Hepatocyte (in vitro differentiated cells): ENCODE results near the gene SMAD3. TPM values are rescaled to one million over a fixed set of nuclear protein-coding genes. Genes with fewer than 3 reads are reported as not detected.

Experiments
- DNase-seq: peaks from one replicate; pipeline ENCODE4 v3.0.0-alpha.2; 2016; ENCODE audit warnings: low spot score
- H2AFZ ChIP-seq: fragments of 200-600 bp; sonication (generic); 2 replicates; pipeline ENCODE4 v1.6.0; 2016; ENCODE audit warnings: antibody characterized with exemption, mild to moderate bottlenecking
- H3K27ac ChIP-seq: fragments of 200-600 bp; sonication (generic); 2 replicates; pipeline ENCODE4 v1.5.1; 2016; ENCODE audit warnings: mild to moderate bottlenecking
- H3K27me3 ChIP-seq: fragments of 200-600 bp; sonication (generic); 2 replicates; pipeline ENCODE4 v1.6.1; 2016
- H3K36me3 ChIP-seq: fragments of 200-600 bp; sonication (generic); replicated peaks from 2 replicates; pipeline ENCODE4 v1.5.1; 2016; ENCODE audit warnings: low read depth; ENCODE audit not compliant: insufficient read depth
- H3K4me1 ChIP-seq: fragments of 200-600 bp; sonication (generic); 2 replicates; pipeline ENCODE4 v1.5.1; 2016; ENCODE audit warnings: mild to moderate bottlenecking, moderate library complexity; ENCODE audit not compliant: insufficient read depth
- H3K4me2 ChIP-seq: fragments of 200-600 bp; sonication (generic); 2 replicates; pipeline ENCODE4 v1.6.0; 2016
- H3K4me3 ChIP-seq: fragments of 200-600 bp; sonication (generic); 2 replicates; pipeline ENCODE4 v1.5.1; 2016; ENCODE audit warnings: mild to moderate bottlenecking
- H3K79me2 ChIP-seq: fragments of 200-600 bp; sonication (generic); 2 replicates; pipeline ENCODE4 v1.6.0; 2017; ENCODE audit warnings: mild to moderate bottlenecking
- H3K9me2 ChIP-seq: fragments of 200-600 bp; sonication (generic); replicated peaks from 2 replicates; pipeline ENCODE4 v1.6.0; 2017; ENCODE audit warnings: mild to moderate bottlenecking; ENCODE audit not compliant: insufficient read depth
- H3K9me3 ChIP-seq: fragments of 200-600 bp; sonication (generic); 2 replicates; pipeline ENCODE4 v1.5.1; 2016; ENCODE audit warnings: low read depth, mild to moderate bottlenecking
- H4K20me1 ChIP-seq: fragments of 200-600 bp; sonication (generic); 2 replicates; pipeline ENCODE4 v1.6.0; 2016; ENCODE audit warnings: mild to moderate bottlenecking; ENCODE audit not compliant: insufficient read depth, poor library complexity, severe bottlenecking
- CTCF ChIP-seq: fragments of 200-600 bp; sonication (generic); IDR thresholded peaks from 2 replicates; pipeline ENCODE4 v1.5.1; 2016; ENCODE audit warnings: antibody characterized with exemption, mild to moderate bottlenecking; ENCODE audit not compliant: poor library complexity
- EZH2 ChIP-seq: fragments of 200-600 bp; sonication (generic); IDR thresholded peaks from 2 replicates; pipeline ENCODE4 v1.6.1; 2016; ENCODE audit warnings: antibody characterized with exemption, mild to moderate bottlenecking, borderline replicate concordance
- EZH2phosphoT487 ChIP-seq: fragments of 200-600 bp; sonication (generic); IDR thresholded peaks from one replicate; pipeline ENCODE4 v1.6.1; 2018; ENCODE audit warnings: antibody characterized with exemption, mild to moderate bottlenecking, low read depth, moderate library complexity; ENCODE audit not compliant: unreplicated experiment, severe bottlenecking
- WGBS: methylation state at CpG from one replicate; pipeline ENCODE4 v1.1.6; 2016; ENCODE audit warnings: low lambda C conversion rate; ENCODE audit errors: missing lambda C conversion rate; 5-methylcytosine and 5-hydroxymethylcytosine counted together
- polyA plus RNA-seq: library from polyadenylated mRNA; unstranded; fragments of >200 nt; fragmentation: Nextera tagmentation; extraction: Ambion mirVana; gene quantifications from 2 replicates; pipeline ENCODE4 v1.2.1, GENCODE V29; 2016
- total RNA-seq: library from RNA; depleted of rRNA; stranded (reverse); fragments of >200 nt; gene quantifications from 2 replicates; pipeline ENCODE4 v1.2.3, GENCODE V29; 2014

The SMAD3 gene
- total and polyA plus RNA-seq, 2 experiments from 2014 or later: 24.7 to 32.2 TPM

- 55% methylated on average over 3 of the region's 3 CpGs for WGBS
- Histone ChIP-seq H4K20me1 (no peaks in the 10 kb centered on the region), H3K79me2 (peaks cover 87% of the 10 kb centered on the region), H3K27me3 (no peaks in the 10 kb centered on the region), H3K36me3 (no peaks in the 10 kb centered on the region), H2AFZ (no peak overlapping the region), H3K9me3 (no peaks in the 10 kb centered on the region), H3K27ac (peak overlapping the region; percentile 85), H3K4me2 (peak overlapping the region; percentile 9), H3K4me3 (no peak overlapping the region), H3K4me1 (peaks cover 73% of the 10 kb centered on the region), H3K9me2 (no peaks in the 10 kb centered on the region)
- no peak for DNase-seq
- no peak for TF ChIP-seq CTCF
- no peak for TF ChIP-seq EZH2
These were observed 52.0 kb downstream of the SMAD3 start for GRCh38 chr15:67117370-67117769.

GRCh38 chr15:67118808-67119207 lies 53.4 kb downstream of the SMAD3 start:
- Histone ChIP-seq H3K4me1 (peaks cover 79% of the 10 kb centered on the region), H3K27ac (peak overlapping the region; percentile 96), H3K4me2 (no peak overlapping the region), H4K20me1 (no peaks in the 10 kb centered on the region), H3K4me3 (no peak overlapping the region), H3K27me3 (no peaks in the 10 kb centered on the region), H3K36me3 (no peaks in the 10 kb centered on the region), H3K9me3 (no peaks in the 10 kb centered on the region), H3K9me2 (no peaks in the 10 kb centered on the region), H2AFZ (no peak overlapping the region), H3K79me2 (peaks cover 94% of the 10 kb centered on the region)
- WGBS: 84% methylated on average over 5 of the region's 5 CpGs
- TF ChIP-seq EZH2phosphoT487: no peak
- no peak for TF ChIP-seq CTCF
- TF ChIP-seq EZH2: no peak
- no peak for DNase-seq

DNA sequence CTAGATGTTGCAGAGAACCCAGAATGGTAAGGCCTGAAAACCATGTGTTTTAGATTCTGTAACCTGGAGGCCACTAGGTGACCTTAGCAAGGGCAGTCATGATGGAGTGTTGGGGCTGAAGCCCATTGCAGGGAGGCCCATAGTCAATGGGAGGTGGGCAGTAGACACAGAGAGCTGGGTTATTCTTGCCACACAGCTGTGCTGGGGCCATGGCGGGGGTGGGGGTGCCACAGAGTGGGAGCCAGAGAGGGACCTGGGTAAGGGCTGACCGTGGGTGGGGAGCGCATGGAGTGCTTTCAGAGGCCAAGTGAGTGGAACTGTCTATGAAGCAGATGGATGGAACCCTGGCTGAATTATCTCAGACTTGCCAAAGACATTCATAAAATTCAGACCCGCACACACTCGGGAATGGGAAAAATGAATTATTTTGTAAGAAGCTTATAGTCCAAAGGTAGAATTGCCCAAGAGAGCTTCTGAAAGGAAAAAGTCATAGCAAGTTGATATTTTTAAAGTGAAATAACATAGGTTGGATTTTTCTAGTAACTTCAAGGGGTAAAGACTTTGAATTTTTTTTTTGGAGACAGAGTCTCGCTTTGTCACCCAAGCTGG lies 53.9 kb downstream of the SMAD3 start:
- Histone ChIP-seq H4K20me1 (no peaks in the 10 kb centered on the region), H3K79me2 (peaks cover 94% of the 10 kb centered on the region), H3K4me1 (peaks cover 82% of the 10 kb centered on the region), H3K4me2 (peak overlapping the region; percentile 43), H3K9me2 (no peaks in the 10 kb centered on the region), H3K9me3 (no peaks in the 10 kb centered on the region), H3K27me3 (no peaks in the 10 kb centered on the region), H2AFZ (no peak overlapping the region), H3K4me3 (no peak overlapping the region), H3K27ac (peak overlapping the region; percentile 96), H3K36me3 (no peaks in the 10 kb centered on the region)
- 95% methylated on average over 6 of the region's 6 CpGs for WGBS
- no peak for DNase-seq
- TF ChIP-seq EZH2 (no peak), CTCF (no peak), EZH2phosphoT487 (no peak)
